Measurements from ENCODE around the gene MAP7.
"Not testable (repeated sequence)": the region's sequence is repeated elsewhere in the genome, so short reads cannot be mapped to it uniquely, and the experiment has no call there.

The MAP7 gene

DNA sequence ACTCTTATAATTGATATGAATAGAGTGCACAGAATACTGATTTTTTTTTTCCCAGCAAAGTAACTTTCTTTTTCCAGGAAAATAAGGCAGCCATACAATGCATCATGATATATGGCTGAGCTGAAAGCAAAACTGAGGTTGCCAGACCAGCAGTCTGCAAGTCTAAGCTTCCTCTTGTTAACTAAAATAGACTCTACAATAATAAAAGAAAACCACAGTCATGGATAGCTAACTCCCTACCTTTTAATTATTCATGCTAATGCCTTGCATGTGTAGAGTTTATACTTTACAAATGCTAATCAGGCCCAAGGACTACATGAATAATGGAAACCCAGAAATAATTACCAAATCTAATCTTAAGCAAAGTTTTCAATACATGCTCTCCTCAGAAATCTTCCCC, 47.4 kb downstream of the MAP7 start:
- TF ChIP-seq, protein P1, sequence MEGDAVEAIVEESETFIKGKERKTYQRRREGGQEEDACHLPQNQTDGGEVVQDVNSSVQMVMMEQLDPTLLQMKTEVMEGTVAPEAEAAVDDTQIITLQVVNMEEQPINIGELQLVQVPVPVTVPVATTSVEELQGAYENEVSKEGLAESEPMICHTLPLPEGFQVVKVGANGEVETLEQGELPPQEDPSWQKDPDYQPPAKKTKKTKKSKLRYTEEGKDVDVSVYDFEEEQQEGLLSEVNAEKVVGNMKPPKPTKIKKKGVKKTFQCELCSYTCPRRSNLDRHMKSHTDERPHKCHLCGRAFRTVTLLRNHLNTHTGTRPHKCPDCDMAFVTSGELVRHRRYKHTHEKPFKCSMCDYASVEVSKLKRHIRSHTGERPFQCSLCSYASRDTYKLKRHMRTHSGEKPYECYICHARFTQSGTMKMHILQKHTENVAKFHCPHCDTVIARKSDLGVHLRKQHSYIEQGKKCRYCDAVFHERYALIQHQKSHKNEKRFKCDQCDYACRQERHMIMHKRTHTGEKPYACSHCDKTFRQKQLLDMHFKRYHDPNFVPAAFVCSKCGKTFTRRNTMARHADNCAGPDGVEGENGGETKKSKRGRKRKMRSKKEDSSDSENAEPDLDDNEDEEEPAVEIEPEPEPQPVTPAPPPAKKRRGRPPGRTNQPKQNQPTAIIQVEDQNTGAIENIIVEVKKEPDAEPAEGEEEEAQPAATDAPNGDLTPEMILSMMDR (IDR thresholded peaks at IDR 0.05; ENCODE audit: extremely low read depth, insufficient read depth, missing control alignments) = no peak
- in situ Hi-C loops (cut with MboI; ENCODE audit: low pct_unique_long_range_greater_than_20kb, low sequenced_read_pairs, unreplicated experiment) = no loop called here
- DNase-seq (ENCODE audit: low spot score) = no peak

- TF ChIP-seq, protein P1 (IDR thresholded peaks at IDR 0.05; ENCODE audit: extremely low read depth, insufficient read depth, missing control alignments) = no peak
- no peak for DNase-seq (ENCODE audit: low spot score)
- in situ Hi-C loops (cut with MboI; ENCODE audit: low pct_unique_long_range_greater_than_20kb, low sequenced_read_pairs, unreplicated experiment) = no loop called here
Observed at GRCh38 chr6:136501514-136501913, 48.7 kb downstream of the MAP7 start.

DNA sequence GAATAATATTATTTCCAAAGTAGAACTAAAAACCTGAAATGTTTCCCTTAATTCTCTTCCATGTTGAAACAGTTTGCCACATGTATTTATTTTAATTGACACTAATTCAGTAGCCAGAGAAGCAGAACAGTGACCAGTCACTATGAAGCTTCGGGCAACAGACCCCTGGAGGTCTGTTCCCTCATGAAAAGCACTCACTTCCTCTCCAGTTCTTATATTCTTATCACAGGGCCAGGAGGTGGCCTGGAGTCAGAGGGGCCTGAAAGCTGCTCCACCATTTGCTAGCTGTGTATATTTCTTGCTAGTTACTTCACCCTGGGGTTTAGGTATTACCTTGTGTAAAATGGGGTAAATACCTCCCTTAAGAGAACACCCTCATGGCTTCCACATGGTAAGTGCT, 49.1 kb downstream of the MAP7 start:
- TF ChIP-seq, protein P1 (IDR thresholded peaks at IDR 0.05; ENCODE audit: extremely low read depth, insufficient read depth, missing control alignments) = no peak
- in situ Hi-C loops (cut with MboI; ENCODE audit: low pct_unique_long_range_greater_than_20kb, low sequenced_read_pairs, unreplicated experiment) = no loop called here
- DNase-seq (ENCODE audit: low spot score) = no peak

GRCh38 chr6:136500414-136500813, 49.8 kb downstream of the MAP7 start:
- in situ Hi-C loops (cut with MboI; ENCODE audit: low pct_unique_long_range_greater_than_20kb, low sequenced_read_pairs, unreplicated experiment) = no loop called here
- TF ChIP-seq, protein P1 (IDR thresholded peaks at IDR 0.05; ENCODE audit: extremely low read depth, insufficient read depth, missing control alignments) = no peak

GRCh38 chr6:136499370-136499769, 50.9 kb downstream of the MAP7 start:
- TF ChIP-seq, protein P1 (IDR thresholded peaks at IDR 0.05; ENCODE audit: extremely low read depth, insufficient read depth, missing control alignments) = no peak
- DNase-seq (ENCODE audit: low spot score) = no peak
- in situ Hi-C loops (cut with MboI; ENCODE audit: low pct_unique_long_range_greater_than_20kb, low sequenced_read_pairs, unreplicated experiment) = no loop called here

More at GRCh38 chr6:136500414-136500813, 49.8 kb downstream of the MAP7 start:
- DNase-seq (ENCODE audit: low spot score) = no peak

- in situ Hi-C loops (cut with MboI; ENCODE audit: low pct_unique_long_range_greater_than_20kb, low sequenced_read_pairs, unreplicated experiment); DNase-seq (ENCODE audit: low spot score): not testable (repeated sequence)
Observed at GRCh38 chr6:136496449-136496848, 53.8 kb downstream of the MAP7 start.

- in situ Hi-C loops (cut with MboI; ENCODE audit: low pct_unique_long_range_greater_than_20kb, low sequenced_read_pairs, unreplicated experiment) = no loop called here
- DNase-seq (ENCODE audit: low spot score) = no peak
- TF ChIP-seq, protein P1 (IDR thresholded peaks at IDR 0.05; ENCODE audit: extremely low read depth, insufficient read depth, missing control alignments) = no peak
Observed at GRCh38 chr6:136494710-136495109, 55.5 kb downstream of the MAP7 start.

All from GM13977 (cell line).